Measurements from ENCODE around the gene PTHLH.

PTHLH gene

GRCh38 chr12:27946421-27946820, 26.1 kb downstream of the PTHLH start:
- no peaks in the 10 kb centered on the region; the same call in 1 of the 2 replicates for H3K9me3 ChIP-seq (ENCODE audit: control insufficient read depth, insufficient read depth, low read length)
- no peaks in the 10 kb centered on the region for H3K36me3 ChIP-seq (ENCODE audit: control insufficient read depth, insufficient read depth, low read length)
- H3K4me1 ChIP-seq (ENCODE audit: control insufficient read depth, insufficient read depth, low read length) = no peaks in the 10 kb centered on the region
- H3K27ac ChIP-seq (ENCODE audit: low read length) = no peak overlapping the region
- H3K4me3 ChIP-seq (ENCODE audit: low read length) = no peak overlapping the region
- DNase-seq (ENCODE audit: low read depth, low spot score) = no peak
- WGBS (ENCODE audit: insufficient coverage, insufficient read length) = no CpG with 5 or more reads among the region's 1 CpG
- no peaks in the 10 kb centered on the region for H3K27me3 ChIP-seq (ENCODE audit: control insufficient read depth, insufficient read depth, low read length)

- H3K4me3 ChIP-seq (ENCODE audit: low read length) = no peak overlapping the region
- WGBS (ENCODE audit: insufficient coverage, insufficient read length) = no CpG with 5 or more reads among the region's 4 CpGs
- H3K27ac ChIP-seq (ENCODE audit: low read length) = no peak overlapping the region
- H3K36me3 ChIP-seq (ENCODE audit: control insufficient read depth, insufficient read depth, low read length) = no peaks in the 10 kb centered on the region
- H3K27me3 ChIP-seq (ENCODE audit: control insufficient read depth, insufficient read depth, low read length) = no peaks in the 10 kb centered on the region
- H3K4me1 ChIP-seq (ENCODE audit: control insufficient read depth, insufficient read depth, low read length) = no peaks in the 10 kb centered on the region
- peak; percentile 33 for DNase-seq (ENCODE audit: low read depth, low spot score)
- no peaks in the 10 kb centered on the region; the same call in 1 of the 2 replicates for H3K9me3 ChIP-seq (ENCODE audit: control insufficient read depth, insufficient read depth, low read length)
Measured at GRCh38 chr12:27940756-27941402, 31.7 kb downstream of the PTHLH start.

DNA sequence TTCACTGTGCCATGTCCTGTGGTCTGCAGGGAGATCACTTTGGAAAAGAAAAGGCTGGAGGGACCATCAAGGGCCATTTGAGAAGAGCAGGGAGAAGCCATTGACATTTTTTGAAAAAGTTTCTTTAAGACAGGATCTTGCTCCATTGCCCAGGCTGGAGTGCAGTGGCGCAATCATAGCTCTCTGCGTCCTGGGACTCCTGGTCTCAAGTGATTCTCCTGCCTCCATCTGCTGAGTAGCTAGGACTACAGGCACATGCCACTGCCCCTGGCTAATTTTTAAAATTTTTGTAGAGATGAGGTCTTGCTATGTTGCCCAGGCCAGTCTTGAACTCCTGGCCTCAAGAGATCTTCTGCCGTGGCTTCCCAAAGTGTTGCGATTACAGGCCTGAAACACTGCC, 32.3 kb downstream of the PTHLH start:
- Histone ChIP-seq H3K36me3 (ENCODE audit: control insufficient read depth, insufficient read depth, low read length) (no peaks in the 10 kb centered on the region), H3K27me3 (ENCODE audit: control insufficient read depth, insufficient read depth, low read length) (no peaks in the 10 kb centered on the region), H3K4me1 (ENCODE audit: control insufficient read depth, insufficient read depth, low read length) (no peaks in the 10 kb centered on the region), H3K27ac (ENCODE audit: low read length) (no peak overlapping the region), H3K9me3 (ENCODE audit: control insufficient read depth, insufficient read depth, low read length) (no peaks in the 10 kb centered on the region; the same call in 1 of the 2 replicates), H3K4me3 (ENCODE audit: low read length) (no peak overlapping the region)
- WGBS (ENCODE audit: insufficient coverage, insufficient read length) = no CpG with 5 or more reads among the region's 4 CpGs
- DNase-seq (ENCODE audit: low read depth, low spot score) = no peak

- H3K27ac ChIP-seq (ENCODE audit: low read length) = no peak overlapping the region
- no peaks in the 10 kb centered on the region for H3K36me3 ChIP-seq (ENCODE audit: control insufficient read depth, insufficient read depth, low read length)
- no peak overlapping the region for H3K4me3 ChIP-seq (ENCODE audit: low read length)
- DNase-seq (ENCODE audit: low read depth, low spot score) = no peak
- no peaks in the 10 kb centered on the region for H3K9me3 ChIP-seq (ENCODE audit: control insufficient read depth, insufficient read depth, low read length)
- WGBS (ENCODE audit: insufficient coverage, insufficient read length) = no CpG with 5 or more reads among the region's 2 CpGs
- no peaks in the 10 kb centered on the region for H3K4me1 ChIP-seq (ENCODE audit: control insufficient read depth, insufficient read depth, low read length)
- H3K27me3 ChIP-seq (ENCODE audit: control insufficient read depth, insufficient read depth, low read length) = no peaks in the 10 kb centered on the region
Measured at GRCh38 chr12:27937768-27938167, 34.8 kb downstream of the PTHLH start.

- Histone ChIP-seq H3K27me3 (ENCODE audit: control insufficient read depth, insufficient read depth, low read length) (no peaks in the 10 kb centered on the region), H3K9me3 (ENCODE audit: control insufficient read depth, insufficient read depth, low read length) (no peaks in the 10 kb centered on the region), H3K27ac (ENCODE audit: low read length) (no peak overlapping the region), H3K4me1 (ENCODE audit: control insufficient read depth, insufficient read depth, low read length) (no peaks in the 10 kb centered on the region), H3K4me3 (ENCODE audit: low read length) (no peak overlapping the region), H3K36me3 (ENCODE audit: control insufficient read depth, insufficient read depth, low read length) (no peaks in the 10 kb centered on the region)
- no CpG with 5 or more reads among the region's 3 CpGs for WGBS (ENCODE audit: insufficient coverage, insufficient read length)
- no peak for DNase-seq (ENCODE audit: low read depth, low spot score)
Measured at GRCh38 chr12:27936196-27936595, 36.3 kb downstream of the PTHLH start.

GRCh38 chr12:27934276-27934675, 38.3 kb downstream of the PTHLH start:
- H3K9me3 ChIP-seq (ENCODE audit: control insufficient read depth, insufficient read depth, low read length) = no peaks in the 10 kb centered on the region
- H3K4me3 ChIP-seq (ENCODE audit: low read length) = no peak overlapping the region
- H3K36me3 ChIP-seq (ENCODE audit: control insufficient read depth, insufficient read depth, low read length) = no peaks in the 10 kb centered on the region
- no peaks in the 10 kb centered on the region for H3K4me1 ChIP-seq (ENCODE audit: control insufficient read depth, insufficient read depth, low read length)
- no peak for DNase-seq (ENCODE audit: low read depth, low spot score)
- no peaks in the 10 kb centered on the region for H3K27me3 ChIP-seq (ENCODE audit: control insufficient read depth, insufficient read depth, low read length)
- H3K27ac ChIP-seq (ENCODE audit: low read length) = no peak overlapping the region
- no CpG with 5 or more reads among the region's 1 CpG for WGBS (ENCODE audit: insufficient coverage, insufficient read length)

GRCh38 chr12:27931390-27931789, 41.1 kb downstream of the PTHLH start:
- H3K27me3 ChIP-seq (ENCODE audit: control insufficient read depth, insufficient read depth, low read length) = no peaks in the 10 kb centered on the region
- H3K36me3 ChIP-seq (ENCODE audit: control insufficient read depth, insufficient read depth, low read length) = no peaks in the 10 kb centered on the region
- no peak overlapping the region for H3K4me3 ChIP-seq (ENCODE audit: low read length)
- H3K9me3 ChIP-seq (ENCODE audit: control insufficient read depth, insufficient read depth, low read length) = no peaks in the 10 kb centered on the region
- H3K4me1 ChIP-seq (ENCODE audit: control insufficient read depth, insufficient read depth, low read length) = no peaks in the 10 kb centered on the region
- no peak overlapping the region for H3K27ac ChIP-seq (ENCODE audit: low read length)
- WGBS (ENCODE audit: insufficient coverage, insufficient read length) = no CpG with 5 or more reads among the region's 1 CpG
- DNase-seq (ENCODE audit: low read depth, low spot score) = no peak

DNA sequence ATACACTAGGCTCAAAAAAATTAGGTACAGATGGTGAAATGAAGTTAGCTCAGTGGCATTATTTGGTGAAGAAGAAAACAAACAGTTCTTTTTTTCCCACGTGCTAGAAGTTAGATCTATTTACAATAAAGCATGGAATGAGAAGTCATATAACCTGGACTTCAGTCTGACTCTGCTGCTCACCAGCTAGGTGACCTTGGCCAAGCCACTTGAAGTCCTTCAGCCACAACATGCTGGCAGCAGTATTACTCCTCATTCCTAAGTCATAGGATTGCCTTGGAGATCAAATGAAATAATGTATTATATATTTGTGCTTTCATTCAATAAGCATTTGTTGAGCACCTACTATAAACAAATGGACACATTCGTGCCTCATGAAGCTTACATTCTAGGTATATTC, 45.2 kb downstream of the PTHLH start:
- no peak for DNase-seq (ENCODE audit: low read depth, low spot score)
- Histone ChIP-seq H3K36me3 (ENCODE audit: control insufficient read depth, insufficient read depth, low read length) (no peaks in the 10 kb centered on the region), H3K27ac (ENCODE audit: low read length) (no peak overlapping the region), H3K9me3 (ENCODE audit: control insufficient read depth, insufficient read depth, low read length) (no peaks in the 10 kb centered on the region), H3K4me1 (ENCODE audit: control insufficient read depth, insufficient read depth, low read length) (no peaks in the 10 kb centered on the region), H3K27me3 (ENCODE audit: control insufficient read depth, insufficient read depth, low read length) (no peaks in the 10 kb centered on the region), H3K4me3 (ENCODE audit: low read length) (no peak overlapping the region)
- WGBS (ENCODE audit: insufficient coverage, insufficient read length) = no CpG with 5 or more reads among the region's 2 CpGs

GRCh38 chr12:27924350-27925135, 48.0 kb downstream of the PTHLH start:
- H3K9me3 ChIP-seq (ENCODE audit: control insufficient read depth, insufficient read depth, low read length) = no peaks in the 10 kb centered on the region
- WGBS (ENCODE audit: insufficient coverage, insufficient read length) = no CpG with 5 or more reads among the region's 2 CpGs
- no peaks in the 10 kb centered on the region for H3K36me3 ChIP-seq (ENCODE audit: control insufficient read depth, insufficient read depth, low read length)
- H3K4me1 ChIP-seq (ENCODE audit: control insufficient read depth, insufficient read depth, low read length) = no peaks in the 10 kb centered on the region
- DNase-seq (ENCODE audit: low read depth, low spot score) = no peak
- H3K27me3 ChIP-seq (ENCODE audit: control insufficient read depth, insufficient read depth, low read length) = no peaks in the 10 kb centered on the region
- H3K4me3 ChIP-seq (ENCODE audit: low read length) = no peak overlapping the region
- no peak overlapping the region for H3K27ac ChIP-seq (ENCODE audit: low read length)

DNA sequence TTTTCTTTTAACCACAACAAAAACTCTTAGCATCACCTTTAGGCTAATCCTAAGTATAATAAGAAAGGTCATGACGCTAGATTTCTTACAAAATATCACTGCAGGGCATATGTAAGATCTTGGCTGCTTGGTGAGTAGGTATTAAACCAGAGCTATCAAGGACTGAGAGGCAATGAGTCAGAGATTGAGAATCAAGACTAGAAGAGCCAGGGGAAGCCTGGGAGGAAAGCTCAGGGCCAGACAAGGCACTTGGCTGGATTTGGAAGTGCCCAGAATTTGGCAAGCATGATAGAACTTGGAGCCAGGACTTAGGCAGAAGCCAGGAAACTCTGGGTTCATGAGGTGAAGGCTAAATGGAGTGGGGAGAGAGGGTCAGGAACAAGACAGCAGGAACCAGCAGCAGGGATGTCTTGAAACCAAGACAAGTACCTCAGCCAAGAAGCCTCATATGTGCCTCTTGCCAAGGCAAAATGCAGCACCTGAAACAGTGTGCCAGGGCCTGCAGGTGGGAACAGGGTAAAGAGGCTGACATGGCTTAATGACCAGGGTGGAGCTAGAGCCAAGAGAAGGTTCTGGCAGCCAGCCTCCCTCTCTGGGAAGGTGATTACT, 49.9 kb downstream of the PTHLH start:
- Histone ChIP-seq H3K36me3 (ENCODE audit: control insufficient read depth, insufficient read depth, low read length) (no peaks in the 10 kb centered on the region), H3K27me3 (ENCODE audit: control insufficient read depth, insufficient read depth, low read length) (no peaks in the 10 kb centered on the region), H3K4me1 (ENCODE audit: control insufficient read depth, insufficient read depth, low read length) (no peaks in the 10 kb centered on the region), H3K27ac (ENCODE audit: low read length) (no peak overlapping the region), H3K4me3 (ENCODE audit: low read length) (no peak overlapping the region), H3K9me3 (ENCODE audit: control insufficient read depth, insufficient read depth, low read length) (no peaks in the 10 kb centered on the region)
- DNase-seq (ENCODE audit: low read depth, low spot score) = no peak
- no CpG with 5 or more reads among the region's 1 CpG for WGBS (ENCODE audit: insufficient coverage, insufficient read length)

Data from iPS DF 6.9 (cell line).